ENCODE results near the gene PNMA1.

Gene PNMA1

GRCh38 chr14:73738518-73739173 lies 24.5 kb upstream of the PNMA1 start:
- no peak for DNase-seq (ENCODE audit: low read depth in 1 of 2, low spot score in 1 of 2)

- DNase-seq (ENCODE audit: low read depth in 1 of 2, low spot score in 1 of 2) = no peak
Measured at GRCh38 chr14:73736842-73737241, 22.7 kb upstream of the PNMA1 start.

GRCh38 chr14:73732006-73732405 lies 17.8 kb upstream of the PNMA1 start:
- no peak for DNase-seq (ENCODE audit: low read depth in 1 of 2, low spot score in 1 of 2)

GRCh38 chr14:73731111-73731510 lies 16.9 kb upstream of the PNMA1 start:
- DNase-seq (ENCODE audit: low read depth in 1 of 2, low spot score in 1 of 2) = no peak

- no peak for DNase-seq (ENCODE audit: low read depth in 1 of 2, low spot score in 1 of 2)
Measured at GRCh38 chr14:73729556-73730265, 15.5 kb upstream of the PNMA1 start.

GRCh38 chr14:73728717-73729330 lies 14.6 kb upstream of the PNMA1 start:
- peak; percentile 77 to 86 for DNase-seq (ENCODE audit: low read depth in 1 of 2, low spot score in 1 of 2)

- DNase-seq (ENCODE audit: low read depth in 1 of 2, low spot score in 1 of 2) = no peak
Measured at GRCh38 chr14:73727166-73727565, 13.0 kb upstream of the PNMA1 start.

- no peak for DNase-seq (ENCODE audit: low read depth in 1 of 2, low spot score in 1 of 2)
Measured at GRCh38 chr14:73726025-73726961, 12.1 kb upstream of the PNMA1 start.

GRCh38 chr14:73725116-73726024 lies 11.2 kb upstream of the PNMA1 start:
- DNase-seq (ENCODE audit: low read depth in 1 of 2, low spot score in 1 of 2) = no peak

- no peak for DNase-seq (ENCODE audit: low read depth in 1 of 2, low spot score in 1 of 2)
Measured at GRCh38 chr14:73724696-73725095, 10.5 kb upstream of the PNMA1 start.

GRCh38 chr14:73723797-73724661 lies 9.8 kb upstream of the PNMA1 start:
- DNase-seq (ENCODE audit: low read depth in 1 of 2, low spot score in 1 of 2) = no peak

GRCh38 chr14:73723406-73723796 lies 9.2 kb upstream of the PNMA1 start:
- DNase-seq (ENCODE audit: low read depth in 1 of 2, low spot score in 1 of 2) = no peak

GRCh38 chr14:73722581-73722980 lies 8.4 kb upstream of the PNMA1 start:
- no peak for DNase-seq (ENCODE audit: low read depth in 1 of 2, low spot score in 1 of 2)

- DNase-seq (ENCODE audit: low read depth in 1 of 2, low spot score in 1 of 2) = no peak
Measured at GRCh38 chr14:73721101-73721821, 7.1 kb upstream of the PNMA1 start.

- DNase-seq (ENCODE audit: low read depth in 1 of 2, low spot score in 1 of 2) = no peak
Measured at GRCh38 chr14:73720636-73721035, 6.5 kb upstream of the PNMA1 start.

GRCh38 chr14:73719791-73720190 lies 5.6 kb upstream of the PNMA1 start:
- DNase-seq (ENCODE audit: low read depth in 1 of 2, low spot score in 1 of 2) = no peak

GRCh38 chr14:73719361-73719760 lies 5.2 kb upstream of the PNMA1 start:
- no peak for DNase-seq (ENCODE audit: low read depth in 1 of 2, low spot score in 1 of 2)

GRCh38 chr14:73718418-73719251 lies 4.5 kb upstream of the PNMA1 start:
- DNase-seq (ENCODE audit: low read depth in 1 of 2, low spot score in 1 of 2) = no peak

Measured in activated T-helper 1 cell treated with anti-CD3 and anti-CD28 coated beads, Interleukin-2, amount 50 U/mL, for 16 hours (primary cell).